ENCODE measurements around the gene LRCH1.
"Not testable (repeated sequence)": the region's sequence is repeated elsewhere in the genome, so short reads cannot be mapped to it uniquely, and the experiment has no call there.

The LRCH1 gene

GRCh38 chr13:46761866-46762265 lies 208.9 kb downstream of the LRCH1 start:
- DNase-seq: no peak

- not testable (repeated sequence) for DNase-seq
Measured at GRCh38 chr13:46769925-46770324, 217.0 kb downstream of the LRCH1 start.

- DNase-seq: no peak
Measured at GRCh38 chr13:46771693-46772092, 218.7 kb downstream of the LRCH1 start.

GRCh38 chr13:46773541-46773940 lies 220.6 kb downstream of the LRCH1 start:
- DNase-seq: no peak

GRCh38 chr13:46775385-46776107 lies 222.6 kb downstream of the LRCH1 start:
- DNase-seq: no peak

GRCh38 chr13:46778095-46778494 lies 225.1 kb downstream of the LRCH1 start:
- DNase-seq: no peak

- no peak for DNase-seq
Measured at GRCh38 chr13:46778890-46779289, 225.9 kb downstream of the LRCH1 start.

- DNase-seq: no peak
Measured at GRCh38 chr13:46782066-46782465, 229.1 kb downstream of the LRCH1 start.

- DNase-seq: no peak
Measured at GRCh38 chr13:46782691-46783090, 229.7 kb downstream of the LRCH1 start.

- no peak for DNase-seq
Measured at GRCh38 chr13:46783504-46783903, 230.5 kb downstream of the LRCH1 start.

- DNase-seq: no peak
Measured at GRCh38 chr13:46795321-46795720, 242.4 kb downstream of the LRCH1 start.

- no peak for DNase-seq
Measured at GRCh38 chr13:46796129-46796514, 243.2 kb downstream of the LRCH1 start.

GRCh38 chr13:46796515-46797474 lies 243.8 kb downstream of the LRCH1 start, which contains the start of gene ESD:
ESD (minus strand) TSS chr13:46797161; CDS start chr13:46791413, 5,748 bp downstream.
- DNase-seq: peak; percentile 87 to 90

GRCh38 chr13:46797501-46798237 lies 244.7 kb downstream of the LRCH1 start:
- DNase-seq: no peak

- no peak for DNase-seq
Measured at GRCh38 chr13:46799139-46799538, 246.2 kb downstream of the LRCH1 start.

- DNase-seq: no peak
Measured at GRCh38 chr13:46801858-46802257, 248.9 kb downstream of the LRCH1 start.
